Body of pancreas (tissue), 4 donors: Measurements from ENCODE around the gene TNNT1. TPM values are rescaled to one million over a fixed set of nuclear protein-coding genes. Genes with fewer than 3 reads are reported as not detected.

Source experiments
- ATAC-seq: fragments of 150-250 bp; one replicate; pipeline ENCODE4 v1.9.1; 2016
- DNase-seq, 4 donors: peaks; one replicate each; pipeline ENCODE4 v3.0.0-alpha.2; 2019
- H3K27ac ChIP-seq, 4 donors: fragments of 200-600 bp; sonication (generic); 1 replicate in 3 of 4; 2 replicates in 1 of 4; pipeline versions ENCODE4 v1.5.1 to v1.6.1; 2016 to 2019; ENCODE audit warnings: mild to moderate bottlenecking in 1 of 4, mixed read lengths in 1 of 4, moderate library complexity in 1 of 4
- H3K27me3 ChIP-seq, 2 donors: fragments of 200-600 bp; sonication (generic); one replicate each; pipeline ENCODE4 v1.6.0; 2016; ENCODE audit warnings: mild to moderate bottlenecking in 1 of 2
- H3K36me3 ChIP-seq, 2 donors: fragments of 200-600 bp; sonication (generic); replicated peaks in 1 of 2; 2 replicates each; pipeline ENCODE4 v1.5.1; 2016; ENCODE audit warnings: low read depth in 2 of 2; ENCODE audit not compliant: insufficient read depth in 1 of 2
- H3K4me1 ChIP-seq: fragments of 200-600 bp; sonication (generic); one replicate; pipeline ENCODE4 v1.6.0; 2016
- H3K4me3 ChIP-seq, 2 donors: fragments of 200-600 bp; sonication (generic); 1 replicate in 1 of 2; 2 replicates in 1 of 2; pipeline ENCODE4 v1.5.1; 2016 to 2019
- H3K9me3 ChIP-seq, 3 donors: fragments of 200-600 bp; sonication (generic); 1 replicate in 2 of 3; 2 replicates in 1 of 3; pipeline ENCODE4 v1.5.1; 2016
- POLR2A ChIP-seq, 3 donors: fragments of 450-650 bp; IDR thresholded peaks; one replicate each; pipeline ENCODE4 v1.6.1; 2016; ENCODE audit warnings: antibody characterized with exemption in 3 of 3, mild to moderate bottlenecking in 2 of 3
- WGBS, 2 donors: methylation state at CpG; one replicate each; pipeline ENCODE4 v1.1.5; 2017; 5-methylcytosine and 5-hydroxymethylcytosine counted together
- intact Hi-C: fragments of 100-400 bp; cut with DNase I; formaldehyde crosslinking; loops from one replicate; pipeline ENCODE4 v1.15.1; 2023
- microRNA-seq, 2 donors: library from miRNA; unstranded; fragments of <30 nt; microRNA quantifications; one replicate each; pipeline ENCODE4, GENCODE V29; 2016; ENCODE audit warnings: borderline number of aligned reads in 2 of 2, borderline replicate concordance in 2 of 2
- small RNA-seq: library from RNA; depleted of rRNA; stranded (forward); fragments of <200 nt; gene quantifications from one replicate; pipeline ENCODE3, GENCODE V24; 2016
- total RNA-seq, 2 donors: library from RNA; depleted of rRNA; stranded (reverse); fragments of >200 nt; gene quantifications; one replicate each; pipeline ENCODE4 v1.1.0, GENCODE V29; 2016
- TF ChIP-seq, protein P1 (sequence below), 7 experiments: fragments of 450-650 bp in 4 of 7; fragments of 200-600 bp in 3 of 7; sonication (generic) in 3 of 7; IDR thresholded peaks; one replicate each; pipeline ENCODE4 v1.5.1; 2016 to 2019; ENCODE audit warnings: antibody characterized with exemption in 7 of 7

TNNT1 gene
- total RNA-seq, 2 donors from 2014 or later, result not detected

DNA sequence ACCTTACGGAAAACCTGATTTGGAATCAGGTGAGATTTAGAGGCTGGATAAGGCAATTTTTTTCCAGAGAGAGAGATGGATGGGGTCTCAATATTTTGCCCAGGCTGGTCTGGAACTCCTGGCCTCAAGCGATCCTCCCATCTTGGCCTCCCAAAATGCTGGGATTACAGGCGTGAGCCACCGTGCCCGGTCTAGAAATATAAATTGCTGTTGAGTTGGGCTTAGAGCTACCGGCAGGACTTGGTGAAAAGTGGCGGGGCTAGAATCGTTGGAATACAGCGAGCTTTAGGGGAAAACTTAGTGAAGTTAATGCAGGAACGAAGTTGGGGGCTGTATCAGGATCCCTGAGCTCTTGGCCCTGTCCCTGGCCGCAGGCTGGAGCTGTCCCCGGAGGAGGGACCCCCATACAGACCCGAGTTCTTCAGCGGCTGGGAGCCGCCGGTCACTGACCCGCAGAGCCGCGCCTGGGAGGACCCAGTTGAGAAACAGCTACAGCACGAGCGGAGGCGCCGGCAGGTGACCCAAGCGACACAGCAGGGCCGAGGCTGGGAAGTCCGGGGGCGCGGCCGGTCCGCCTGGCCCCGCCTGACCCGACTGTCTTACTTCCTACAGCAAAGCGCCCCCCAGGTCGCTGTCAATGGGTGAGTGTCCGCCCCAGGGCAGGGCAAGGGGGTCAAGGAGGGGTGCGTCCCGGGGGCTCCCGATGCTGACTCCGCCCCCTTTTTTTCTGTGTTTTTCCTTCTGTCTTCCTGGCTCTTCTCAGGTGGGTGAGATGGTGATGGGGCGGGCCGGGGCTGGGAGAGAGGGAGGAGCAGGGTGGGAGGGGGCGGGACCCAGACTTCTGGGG, 65.8 kb downstream of the TNNT1 start:
- no peak for TF ChIP-seq POLR2A (IDR thresholded peaks at IDR 0.05)
- TF ChIP-seq, protein P1, sequence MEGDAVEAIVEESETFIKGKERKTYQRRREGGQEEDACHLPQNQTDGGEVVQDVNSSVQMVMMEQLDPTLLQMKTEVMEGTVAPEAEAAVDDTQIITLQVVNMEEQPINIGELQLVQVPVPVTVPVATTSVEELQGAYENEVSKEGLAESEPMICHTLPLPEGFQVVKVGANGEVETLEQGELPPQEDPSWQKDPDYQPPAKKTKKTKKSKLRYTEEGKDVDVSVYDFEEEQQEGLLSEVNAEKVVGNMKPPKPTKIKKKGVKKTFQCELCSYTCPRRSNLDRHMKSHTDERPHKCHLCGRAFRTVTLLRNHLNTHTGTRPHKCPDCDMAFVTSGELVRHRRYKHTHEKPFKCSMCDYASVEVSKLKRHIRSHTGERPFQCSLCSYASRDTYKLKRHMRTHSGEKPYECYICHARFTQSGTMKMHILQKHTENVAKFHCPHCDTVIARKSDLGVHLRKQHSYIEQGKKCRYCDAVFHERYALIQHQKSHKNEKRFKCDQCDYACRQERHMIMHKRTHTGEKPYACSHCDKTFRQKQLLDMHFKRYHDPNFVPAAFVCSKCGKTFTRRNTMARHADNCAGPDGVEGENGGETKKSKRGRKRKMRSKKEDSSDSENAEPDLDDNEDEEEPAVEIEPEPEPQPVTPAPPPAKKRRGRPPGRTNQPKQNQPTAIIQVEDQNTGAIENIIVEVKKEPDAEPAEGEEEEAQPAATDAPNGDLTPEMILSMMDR (IDR thresholded peaks at IDR 0.05), result no peak
- ATAC-seq, result no peak
- DNase-seq, result no peak
- 59 to 61% methylated on average over 29 to 32 of the region's 42 CpGs for WGBS, 2 donors
- Histone ChIP-seq H3K4me3 (no peak overlapping the region), H3K36me3 (no peaks in the 10 kb centered on the region), H3K9me3 (no peaks in the 10 kb centered on the region), H3K27me3 (peaks cover 0 to 22% of the 10 kb centered on the region in 2 donors), H3K27ac (no peak overlapping the region), H3K4me1 (peaks cover 47% of the 10 kb centered on the region)
- intact Hi-C loops, result no loop called here

Small RNAs within 50 kb of the gene (microRNA-seq; reads per million reads assigned to microRNA genes)
- gene MIR7975, result 0 reads per million in 2 donors

Small RNAs within 50 kb of the gene (small RNA-seq; reads per million reads assigned to genes)
- gene MIR7975, result not detected
- gene RF01210, result not detected

Other genes with a start within 250 kb of the TNNT1 start
- not detected for gene NCR1, start 243.1 kb downstream of the TNNT1 start, total RNA-seq
- not detected for gene NLRP7, start 201.7 kb downstream of the TNNT1 start, total RNA-seq
- 10 to 100 TPM in 1 of 2 donors, 1 to 10 TPM in 1; 1.3 to 10.2 TPM for gene NLRP2, start 182.8 kb downstream of the TNNT1 start, total RNA-seq
- gene GP6, start 110.9 kb downstream of the TNNT1 start, total RNA-seq, result under 1 TPM in 1 of 2 donors, not detected in 1; 0.78 TPM
- 10 to 100 TPM; 18.4 to 20.4 TPM for gene RDH13, start 86.1 kb downstream of the TNNT1 start, total RNA-seq
- gene EPS8L1, start 73.3 kb downstream of the TNNT1 start, total RNA-seq, result 10 to 100 TPM; 22.1 to 23.3 TPM
- 100 to 1,000 TPM in 1 of 2 donors, 10 to 100 TPM in 1; 81.2 to 135 TPM for gene PPP1R12C, start 31.6 kb downstream of the TNNT1 start, total RNA-seq
- gene TNNI3, start 8.5 kb upstream of the TNNT1 start, total RNA-seq, result not detected
- gene DNAAF3, start 17.4 kb upstream of the TNNT1 start, total RNA-seq, result 1 to 10 TPM; 1.6 TPM
- gene SYT5, start 31.1 kb upstream of the TNNT1 start, total RNA-seq, result under 1 TPM in 1 of 2 donors, not detected in 1; 0.26 TPM
- gene PTPRH, start 60.3 kb upstream of the TNNT1 start, total RNA-seq, result 10 to 100 TPM; 14.8 to 15.8 TPM
- gene TMEM86B, start 79.6 kb upstream of the TNNT1 start, total RNA-seq, result 1 to 10 TPM; 1.6 to 3.0 TPM
- gene PPP6R1, start 109.8 kb upstream of the TNNT1 start, total RNA-seq, result 10 to 100 TPM; 19.2 to 20.8 TPM
- gene HSPBP1, start 130.9 kb upstream of the TNNT1 start, total RNA-seq, result 10 to 100 TPM; 12.5 to 51.1 TPM
- 1 to 10 TPM in 1 of 2 donors, under 1 TPM in 1; 0.66 to 1.0 TPM for gene BRSK1, start 134.8 kb upstream of the TNNT1 start, total RNA-seq
- 1 to 10 TPM in 1 of 2 donors, not detected in 1; 1.0 TPM for gene TMEM150B, start 176.1 kb upstream of the TNNT1 start, total RNA-seq
- 10 to 100 TPM; 14.8 to 17.6 TPM for gene KMT5C, start 190.7 kb upstream of the TNNT1 start, total RNA-seq
- gene COX6B2, start 205.5 kb upstream of the TNNT1 start, total RNA-seq, result 1 to 10 TPM in 1 of 2 donors, not detected in 1; 1.6 TPM
- not detected for gene GARIN5B, start 214.1 kb upstream of the TNNT1 start, total RNA-seq
- not detected for gene IL11, start 221.3 kb upstream of the TNNT1 start, total RNA-seq
- not detected for gene TMEM190, start 227.6 kb upstream of the TNNT1 start, total RNA-seq
- 10 to 100 TPM; 12.5 to 53.4 TPM for gene TMEM238, start 235.1 kb upstream of the TNNT1 start, total RNA-seq
- gene RPL28, start 236.7 kb upstream of the TNNT1 start, total RNA-seq, result 100 to 1,000 TPM; 113 to 268 TPM